Measurements from ENCODE around the gene CNN2. TPM values are rescaled to one million over a fixed set of nuclear protein-coding genes. Genes with fewer than 3 reads are reported as not detected.

The CNN2 gene
- total and polyA plus RNA-seq, 9 of the 15 experiments (the other 6 are each of a cell fraction or from before 2014, with no cell fraction given): 12.1 to 174 (median 52.7) TPM

DNA sequence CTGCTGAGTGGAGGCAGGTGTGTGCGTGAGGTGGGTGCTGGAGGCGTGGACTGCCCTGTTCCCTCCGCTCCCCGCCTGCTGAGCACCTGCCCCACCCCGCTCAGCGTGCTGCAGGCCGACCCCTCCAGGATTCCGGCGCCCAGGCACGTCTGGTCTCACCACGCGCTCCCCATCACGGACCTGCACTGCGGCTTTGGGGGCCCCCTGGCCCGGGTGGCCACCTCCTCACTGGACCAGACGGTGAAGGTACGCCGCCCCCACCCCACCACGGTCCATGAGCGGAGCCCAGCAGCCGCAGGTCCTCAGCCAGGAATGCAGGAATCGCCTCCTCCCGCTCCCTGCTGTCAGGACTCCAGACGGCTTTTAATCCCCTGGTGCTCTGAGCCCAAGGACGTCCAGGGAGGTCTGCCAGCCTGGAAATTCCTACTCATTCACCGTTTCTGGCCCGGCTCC is 36.3 kb upstream of the CNN2 start:
- 87% methylated on average over 22 of the region's 27 CpGs for WGBS (ENCODE audit: insufficient coverage, low coverage, missing lambda C conversion rate)
- TF ChIP-seq HLTF (IDR thresholded peaks at IDR 0.05): no peak
- no peak for TF ChIP-seq ZNF561 (CRISPR knock-in tag; conservative IDR thresholded peaks at IDR 0.05)
- TF ChIP-seq, protein P1, sequence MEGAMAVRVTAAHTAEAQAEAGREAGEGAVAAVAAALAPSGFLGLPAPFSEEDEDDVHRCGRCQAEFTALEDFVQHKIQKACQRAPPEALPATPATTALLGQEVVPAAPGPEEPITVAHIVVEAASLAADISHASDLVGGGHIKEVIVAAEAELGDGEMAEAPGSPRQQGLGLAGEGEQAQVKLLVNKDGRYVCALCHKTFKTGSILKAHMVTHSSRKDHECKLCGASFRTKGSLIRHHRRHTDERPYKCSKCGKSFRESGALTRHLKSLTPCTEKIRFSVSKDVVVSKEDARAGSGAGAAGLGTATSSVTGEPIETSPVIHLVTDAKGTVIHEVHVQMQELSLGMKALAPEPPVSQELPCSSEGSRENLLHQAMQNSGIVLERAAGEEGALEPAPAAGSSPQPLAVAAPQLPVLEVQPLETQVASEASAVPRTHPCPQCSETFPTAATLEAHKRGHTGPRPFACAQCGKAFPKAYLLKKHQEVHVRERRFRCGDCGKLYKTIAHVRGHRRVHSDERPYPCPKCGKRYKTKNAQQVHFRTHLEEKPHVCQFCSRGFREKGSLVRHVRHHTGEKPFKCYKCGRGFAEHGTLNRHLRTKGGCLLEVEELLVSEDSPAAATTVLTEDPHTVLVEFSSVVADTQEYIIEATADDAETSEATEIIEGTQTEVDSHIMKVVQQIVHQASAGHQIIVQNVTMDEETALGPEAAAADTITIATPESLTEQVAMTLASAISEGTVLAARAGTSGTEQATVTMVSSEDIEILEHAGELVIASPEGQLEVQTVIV (CRISPR knock-in tag; IDR thresholded peaks at IDR 0.05; ENCODE audit: borderline replicate concordance): no peak
- TF ChIP-seq TRIM28 (IDR thresholded peaks at IDR 0.05): no peak
- no peak for TF ChIP-seq TARDBP (IDR thresholded peaks at IDR 0.05)
- TF ChIP-seq NR2C1 (IDR thresholded peaks at IDR 0.05): no peak
- no peak for TF ChIP-seq NR2C1 (tag; IDR thresholded peaks at IDR 0.05)
- TF ChIP-seq RAD51 (IDR thresholded peaks at IDR 0.05; ENCODE audit: borderline replicate concordance, low read depth): no peak
- no peak for TF ChIP-seq IRF2 (CRISPR knock-in tag; IDR thresholded peaks at IDR 0.05)
- TF ChIP-seq NCOA6 (IDR thresholded peaks at IDR 0.05): no peak
- TF ChIP-seq, protein P2, sequence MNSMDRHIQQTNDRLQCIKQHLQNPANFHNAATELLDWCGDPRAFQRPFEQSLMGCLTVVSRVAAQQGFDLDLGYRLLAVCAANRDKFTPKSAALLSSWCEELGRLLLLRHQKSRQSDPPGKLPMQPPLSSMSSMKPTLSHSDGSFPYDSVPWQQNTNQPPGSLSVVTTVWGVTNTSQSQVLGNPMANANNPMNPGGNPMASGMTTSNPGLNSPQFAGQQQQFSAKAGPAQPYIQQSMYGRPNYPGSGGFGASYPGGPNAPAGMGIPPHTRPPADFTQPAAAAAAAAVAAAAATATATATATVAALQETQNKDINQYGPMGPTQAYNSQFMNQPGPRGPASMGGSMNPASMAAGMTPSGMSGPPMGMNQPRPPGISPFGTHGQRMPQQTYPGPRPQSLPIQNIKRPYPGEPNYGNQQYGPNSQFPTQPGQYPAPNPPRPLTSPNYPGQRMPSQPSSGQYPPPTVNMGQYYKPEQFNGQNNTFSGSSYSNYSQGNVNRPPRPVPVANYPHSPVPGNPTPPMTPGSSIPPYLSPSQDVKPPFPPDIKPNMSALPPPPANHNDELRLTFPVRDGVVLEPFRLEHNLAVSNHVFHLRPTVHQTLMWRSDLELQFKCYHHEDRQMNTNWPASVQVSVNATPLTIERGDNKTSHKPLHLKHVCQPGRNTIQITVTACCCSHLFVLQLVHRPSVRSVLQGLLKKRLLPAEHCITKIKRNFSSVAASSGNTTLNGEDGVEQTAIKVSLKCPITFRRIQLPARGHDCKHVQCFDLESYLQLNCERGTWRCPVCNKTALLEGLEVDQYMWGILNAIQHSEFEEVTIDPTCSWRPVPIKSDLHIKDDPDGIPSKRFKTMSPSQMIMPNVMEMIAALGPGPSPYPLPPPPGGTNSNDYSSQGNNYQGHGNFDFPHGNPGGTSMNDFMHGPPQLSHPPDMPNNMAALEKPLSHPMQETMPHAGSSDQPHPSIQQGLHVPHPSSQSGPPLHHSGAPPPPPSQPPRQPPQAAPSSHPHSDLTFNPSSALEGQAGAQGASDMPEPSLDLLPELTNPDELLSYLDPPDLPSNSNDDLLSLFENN (IDR thresholded peaks at IDR 0.05; ENCODE audit: low read depth in 2 of 2, low read length in 2 of 2): no peak
- no peak for TF ChIP-seq BHLHE40 (IDR thresholded peaks at IDR 0.05; ENCODE audit: low read length)
- no peak for TF ChIP-seq TBL1XR1 (IDR thresholded peaks at IDR 0.05; ENCODE audit: low read length in 2 of 2)
- TF ChIP-seq, protein P3, sequence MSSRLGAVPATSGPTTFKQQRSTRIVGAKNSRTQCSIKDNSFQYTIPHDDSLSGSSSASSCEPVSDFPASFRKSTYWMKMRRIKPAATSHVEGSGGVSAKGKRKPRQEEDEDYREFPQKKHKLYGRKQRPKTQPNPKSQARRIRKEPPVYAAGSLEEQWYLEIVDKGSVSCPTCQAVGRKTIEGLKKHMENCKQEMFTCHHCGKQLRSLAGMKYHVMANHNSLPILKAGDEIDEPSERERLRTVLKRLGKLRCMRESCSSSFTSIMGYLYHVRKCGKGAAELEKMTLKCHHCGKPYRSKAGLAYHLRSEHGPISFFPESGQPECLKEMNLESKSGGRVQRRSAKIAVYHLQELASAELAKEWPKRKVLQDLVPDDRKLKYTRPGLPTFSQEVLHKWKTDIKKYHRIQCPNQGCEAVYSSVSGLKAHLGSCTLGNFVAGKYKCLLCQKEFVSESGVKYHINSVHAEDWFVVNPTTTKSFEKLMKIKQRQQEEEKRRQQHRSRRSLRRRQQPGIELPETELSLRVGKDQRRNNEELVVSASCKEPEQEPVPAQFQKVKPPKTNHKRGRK (tag; IDR thresholded peaks at IDR 0.05): no peak
- no peak for TF ChIP-seq HDAC8 (tag; IDR thresholded peaks at IDR 0.05)
- TF ChIP-seq RBM14 (IDR thresholded peaks at IDR 0.05; ENCODE audit: borderline replicate concordance, insufficient read depth, low read depth, low read length): no peak
- no peak for TF ChIP-seq DACH1 (IDR thresholded peaks at IDR 0.05; ENCODE audit: partially characterized antibody)

More for the DNA sequence above, 36.3 kb upstream of the CNN2 start:
- intact Hi-C loops (cut with micrococcal nuclease): no loop called here
- POLR2A ChIA-PET: interaction anchor here (0.9 kb wide), 1 partner anchor 254 kb away, joined by 3 read pairs; no protein-coding TSS in a partner anchor
- H3K79me2 ChIP-seq (ENCODE audit: control insufficient read depth, insufficient read depth, low read length): peaks cover 9% of the 10 kb centered on the region
- CTCF ChIA-PET (ENCODE audit: low intra/inter-chr PET ratio): no interaction called here
- no TSS peak for BruUV-seq (replicated peaks)
- no peaks in the 10 kb centered on the region for H3K27me3 ChIP-seq (ENCODE audit: control insufficient read depth in 2 of 2, insufficient read depth in 2 of 2, low read length in 2 of 2)
- H3K9ac ChIP-seq (ENCODE audit: insufficient read depth in 1 of 2, low read depth in 2 of 2, low read length in 2 of 2): no peak overlapping the region
- H3K9me3 ChIP-seq (replicated peaks; ENCODE audit: control insufficient read depth, insufficient read depth, low read depth, low read length): no peaks in the 10 kb centered on the region
- H3K4me3 ChIP-seq: no peak overlapping the region
- no peak overlapping the region for H2AFZ ChIP-seq (ENCODE audit: low read depth, low read length)
- ATAC-seq (no peak), DNase-seq (ENCODE audit: extremely low read depth in 1 of 4, low spot score in 3 of 4) (no peak), FAIRE-seq (no peak)
- no peak overlapping the region for H3K27ac ChIP-seq (ENCODE audit: extremely low read depth, low read depth, low read length)
- H4K20me1 ChIP-seq (replicated peaks; ENCODE audit: control insufficient read depth, insufficient read depth, low read length): no peaks in the 10 kb centered on the region; the same call in 1 of the 2 replicates
- in situ Hi-C loops (cut with MboI): no loop called here
- H3K4me1 ChIP-seq (replicated peaks in 1 of 2; ENCODE audit: control insufficient read depth in 2 of 2, insufficient read depth in 2 of 2, low read length in 2 of 2): peaks cover 7 to 79% of the 10 kb centered on the region in 2 experiments; a peak in 4 of 5 replicates
- no peak overlapping the region for H3K4me2 ChIP-seq (ENCODE audit: insufficient read depth, low read length)
- peaks cover 3% of the 10 kb centered on the region for H3K9me1 ChIP-seq (ENCODE audit: control insufficient read depth, insufficient read depth, low read length)
- peaks cover 89% of the 10 kb centered on the region; the same call in 2 of the 3 replicates for H3K36me3 ChIP-seq (ENCODE audit: control insufficient read depth, insufficient read depth, low read length)
